Stimulated activated CD8-positive, alpha-beta memory T cell treated with anti-CD3 and anti-CD28 coated beads, Interleukin-15, amount 100 ng/mL, for 24 hours (primary cell): ENCODE results near the gene MOB3B.
"Not testable (repeated sequence)": the region's sequence is repeated elsewhere in the genome, so short reads cannot be mapped to it uniquely, and the experiment has no call there.

ENCODE experiments used
- DNase-seq: peaks from one replicate; pipeline ENCODE4 v3.0.0-alpha.2; 2020; ENCODE audit warnings: low read depth

The MOB3B gene

GRCh38 chr9:27518809-27519208, 10.8 kb downstream of the MOB3B start:
- DNase-seq: no peak

GRCh38 chr9:27518006-27518405, 11.6 kb downstream of the MOB3B start:
- no peak for DNase-seq

GRCh38 chr9:27514551-27514950, 15.1 kb downstream of the MOB3B start:
- no peak for DNase-seq

- DNase-seq: no peak
Measured at GRCh38 chr9:27511771-27512170, 17.8 kb downstream of the MOB3B start.

GRCh38 chr9:27510780-27511179, 18.8 kb downstream of the MOB3B start:
- no peak for DNase-seq

- no peak for DNase-seq
Measured at GRCh38 chr9:27506981-27507380, 22.6 kb downstream of the MOB3B start.

- DNase-seq: no peak
Measured at GRCh38 chr9:27505744-27506161, 23.9 kb downstream of the MOB3B start.

GRCh38 chr9:27504259-27504658, 25.4 kb downstream of the MOB3B start:
- no peak for DNase-seq

- no peak for DNase-seq
Measured at GRCh38 chr9:27503623-27504022, 26.0 kb downstream of the MOB3B start.

- not testable (repeated sequence) for DNase-seq
Measured at GRCh38 chr9:27500902-27501301, 28.7 kb downstream of the MOB3B start.

GRCh38 chr9:27499451-27499850, 30.2 kb downstream of the MOB3B start:
- DNase-seq: no peak

GRCh38 chr9:27497883-27498417, 31.7 kb downstream of the MOB3B start:
- no peak for DNase-seq

- DNase-seq: no peak
Measured at GRCh38 chr9:27496135-27496504, 33.5 kb downstream of the MOB3B start.

GRCh38 chr9:27495480-27496134, 34.0 kb downstream of the MOB3B start:
- DNase-seq: no peak

GRCh38 chr9:27491154-27491553, 38.5 kb downstream of the MOB3B start:
- no peak for DNase-seq

- no peak for DNase-seq
Measured at GRCh38 chr9:27489087-27489876, 40.3 kb downstream of the MOB3B start.

GRCh38 chr9:27487927-27488326, 41.7 kb downstream of the MOB3B start:
- no peak for DNase-seq

- no peak for DNase-seq
Measured at GRCh38 chr9:27487128-27487640, 42.4 kb downstream of the MOB3B start.

GRCh38 chr9:27485158-27485557, 44.5 kb downstream of the MOB3B start:
- no peak for DNase-seq

- no peak for DNase-seq
Measured at GRCh38 chr9:27483576-27483975, 46.0 kb downstream of the MOB3B start.

GRCh38 chr9:27482709-27483108, 46.9 kb downstream of the MOB3B start:
- DNase-seq: no peak

GRCh38 chr9:27478322-27478721, 51.3 kb downstream of the MOB3B start:
- DNase-seq: no peak

GRCh38 chr9:27476870-27477515, 52.6 kb downstream of the MOB3B start:
- DNase-seq: no peak
